Measurements from ENCODE around the gene PADI3. TPM values are rescaled to one million over a fixed set of nuclear protein-coding genes. Genes with fewer than 3 reads are reported as not detected.

Gene PADI3
- polyA plus RNA-seq, 3 donors, result 0.06 to 0.15 (median 0.07) TPM

DNA sequence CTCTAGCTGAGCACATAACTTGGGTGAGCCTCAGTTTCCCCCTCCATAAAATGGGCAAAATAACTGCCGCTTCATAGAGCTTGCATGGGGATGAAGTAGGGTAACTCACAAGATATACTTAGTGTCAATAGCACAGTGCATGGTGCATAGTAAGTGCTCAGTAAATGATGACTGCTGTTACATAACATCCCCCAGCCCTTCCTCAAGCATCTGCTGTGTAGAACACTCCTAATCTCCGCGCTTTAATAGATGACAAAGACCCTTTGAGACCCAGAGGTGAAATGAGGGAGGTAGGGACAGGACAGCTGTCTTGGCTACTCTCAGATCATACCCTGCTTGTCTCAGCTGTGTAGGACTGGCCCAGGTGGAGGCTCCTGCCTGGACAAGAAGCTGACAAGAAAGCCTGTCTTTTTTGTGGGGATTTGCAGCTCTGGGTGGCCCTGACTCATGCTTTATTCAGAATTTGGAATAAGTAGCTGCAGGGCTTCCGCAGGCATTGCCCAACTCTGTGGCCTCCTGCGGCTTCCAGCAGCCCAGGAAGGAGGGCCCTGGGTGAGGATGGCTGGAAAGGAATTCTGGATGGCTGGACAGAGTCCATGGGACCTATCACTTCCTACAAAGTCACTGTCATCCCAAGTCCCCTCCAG is 38.4 kb downstream of the PADI3 start:
- DNase-seq (ENCODE audit: extremely low read depth in 1 of 11, low read depth in 9 of 11, low spot score in 4 of 11), result no peak

DNA sequence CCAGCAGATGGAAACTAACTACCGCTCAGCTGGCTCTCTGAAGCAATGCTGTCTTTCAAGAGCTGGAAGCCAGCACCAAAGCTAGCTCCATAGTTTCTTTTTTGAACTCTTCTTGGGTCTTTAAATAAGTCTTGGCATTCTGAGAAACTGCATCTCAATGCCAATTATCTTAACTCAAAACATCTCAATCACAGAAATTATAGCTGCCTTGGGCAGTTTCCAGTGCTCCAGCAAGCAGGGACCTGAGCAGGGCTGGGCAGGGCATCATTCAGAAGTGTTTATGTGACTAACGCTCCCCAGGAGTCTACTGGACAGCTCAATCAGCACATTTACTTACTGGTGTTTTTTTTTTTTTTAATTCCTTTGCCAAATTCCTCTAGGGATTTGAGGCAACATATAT is 40.8 kb downstream of the PADI3 start:
- no peak for DNase-seq (ENCODE audit: extremely low read depth in 1 of 11, low read depth in 9 of 11, low spot score in 4 of 11)

- no peak for DNase-seq (ENCODE audit: extremely low read depth in 1 of 11, low read depth in 9 of 11, low spot score in 4 of 11)
Observed at GRCh38 chr1:17290553-17290952, 41.7 kb downstream of the PADI3 start.

- DNase-seq (ENCODE audit: extremely low read depth in 1 of 11, low read depth in 9 of 11, low spot score in 4 of 11), result no peak
Observed at GRCh38 chr1:17292299-17293160, 43.6 kb downstream of the PADI3 start.

DNA sequence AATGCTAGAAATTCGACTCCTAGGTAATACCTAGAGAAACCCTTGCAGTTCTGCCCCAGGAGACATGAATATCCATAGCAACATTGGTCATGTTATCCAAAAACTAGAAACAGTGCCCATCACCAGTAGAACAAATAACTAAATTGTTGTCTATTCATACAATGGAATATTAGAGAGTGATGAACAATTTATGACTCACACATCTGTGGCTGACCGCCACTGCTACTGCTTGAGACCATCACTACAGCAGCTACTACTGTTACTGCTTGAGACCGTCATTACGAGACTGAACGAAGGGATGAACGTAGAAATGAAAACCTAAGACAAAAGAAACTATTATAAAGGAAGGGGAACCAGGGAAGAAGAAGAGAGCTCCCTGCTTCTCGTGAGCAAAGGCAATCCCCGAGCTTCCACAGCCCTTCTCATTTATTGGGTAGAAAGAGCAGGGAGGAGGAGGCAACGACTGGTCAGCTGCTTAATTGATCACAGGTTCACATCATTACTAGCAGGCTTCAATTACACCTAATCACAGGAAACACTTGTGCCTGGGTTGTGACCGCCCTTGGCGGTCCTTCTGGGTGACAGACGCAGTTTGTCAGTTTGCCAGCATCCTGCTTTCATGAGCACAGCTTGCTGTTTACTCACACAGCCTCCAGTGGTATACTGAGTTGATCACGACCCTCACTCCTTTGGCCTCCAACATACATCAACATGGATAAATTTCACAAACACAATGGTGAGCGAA is 45.0 kb downstream of the PADI3 start:
- no peak for DNase-seq (ENCODE audit: extremely low read depth in 1 of 11, low read depth in 9 of 11, low spot score in 4 of 11)

- DNase-seq (ENCODE audit: extremely low read depth in 1 of 11, low read depth in 9 of 11, low spot score in 4 of 11), result no peak
Observed at GRCh38 chr1:17295292-17295691, 46.4 kb downstream of the PADI3 start.

DNA sequence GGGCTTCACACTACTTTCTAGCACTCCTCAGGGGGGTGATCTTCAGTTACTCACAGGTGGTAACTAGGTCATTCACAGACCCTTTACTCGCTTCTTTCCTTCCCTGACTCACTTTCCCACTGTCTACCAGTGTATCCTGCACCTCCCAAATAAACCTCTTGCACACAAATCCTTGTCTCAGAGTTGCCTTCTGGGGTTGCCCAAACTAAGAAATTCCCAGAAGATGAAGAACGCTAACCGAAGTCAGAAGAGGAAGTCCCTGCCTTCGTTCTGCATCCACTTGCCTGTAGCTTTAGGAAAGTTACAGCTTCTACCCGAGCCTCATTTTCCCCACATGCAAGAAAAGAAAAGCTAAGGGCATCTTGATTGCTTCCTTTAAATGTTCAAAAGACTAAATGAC is 47.2 kb downstream of the PADI3 start:
- no peak for DNase-seq (ENCODE audit: extremely low read depth in 1 of 11, low read depth in 9 of 11, low spot score in 4 of 11)

- DNase-seq (ENCODE audit: extremely low read depth in 1 of 11, low read depth in 9 of 11, low spot score in 4 of 11), result no peak
Observed at GRCh38 chr1:17297991-17298390, 49.1 kb downstream of the PADI3 start.

- no peak for DNase-seq (ENCODE audit: extremely low read depth in 1 of 11, low read depth in 9 of 11, low spot score in 4 of 11)
Observed at GRCh38 chr1:17301767-17302166, 52.9 kb downstream of the PADI3 start.

GRCh38 chr1:17304151-17304825 is 55.4 kb downstream of the PADI3 start:
- DNase-seq (ENCODE audit: extremely low read depth in 1 of 11, low read depth in 9 of 11, low spot score in 4 of 11), result no peak

DNA sequence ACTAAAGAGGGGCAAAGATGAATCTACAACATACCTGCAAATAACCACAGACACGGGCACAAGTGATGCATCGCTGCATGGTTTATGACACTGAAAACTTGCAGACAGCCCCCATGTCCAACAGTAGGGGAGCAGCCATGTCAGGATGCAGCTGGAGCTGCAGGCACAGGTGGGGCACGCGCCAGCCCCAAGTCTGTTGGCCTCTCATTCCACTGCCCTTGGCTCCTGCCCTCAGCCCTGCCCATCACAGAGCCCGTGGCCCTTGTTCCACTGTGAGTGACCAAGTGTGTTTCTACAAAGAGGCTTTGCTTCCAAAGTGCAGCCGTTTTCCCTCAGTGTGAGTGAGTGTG is 55.9 kb downstream of the PADI3 start:
- DNase-seq (ENCODE audit: extremely low read depth in 1 of 11, low read depth in 9 of 11, low spot score in 4 of 11), result no peak

DNA sequence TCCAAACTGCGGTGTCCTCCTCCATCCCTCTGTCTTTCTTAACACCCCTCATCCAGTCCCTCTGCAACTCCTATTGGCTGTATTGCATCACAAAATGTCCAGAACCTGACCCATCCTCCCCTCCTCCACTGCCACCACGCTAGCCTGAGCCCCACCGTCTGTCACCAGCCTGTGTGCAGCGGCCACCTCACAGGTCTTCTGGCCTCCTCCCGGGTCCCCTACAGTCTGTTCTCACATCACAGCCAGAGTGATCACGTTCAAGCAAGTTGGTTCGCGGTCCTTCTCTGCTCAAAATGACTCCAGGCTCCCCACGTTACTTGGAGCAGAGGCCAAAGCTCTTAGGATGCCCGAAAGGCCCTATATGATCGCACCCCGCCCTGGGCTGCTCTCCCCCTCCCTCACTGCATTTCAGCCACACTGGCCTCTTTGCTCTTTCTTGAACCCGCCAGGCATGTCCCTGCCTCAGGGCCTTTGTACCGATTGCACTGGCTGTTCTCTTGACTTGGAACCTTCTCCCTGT is 56.7 kb downstream of the PADI3 start:
- no peak for DNase-seq (ENCODE audit: extremely low read depth in 1 of 11, low read depth in 9 of 11, low spot score in 4 of 11)

DNA sequence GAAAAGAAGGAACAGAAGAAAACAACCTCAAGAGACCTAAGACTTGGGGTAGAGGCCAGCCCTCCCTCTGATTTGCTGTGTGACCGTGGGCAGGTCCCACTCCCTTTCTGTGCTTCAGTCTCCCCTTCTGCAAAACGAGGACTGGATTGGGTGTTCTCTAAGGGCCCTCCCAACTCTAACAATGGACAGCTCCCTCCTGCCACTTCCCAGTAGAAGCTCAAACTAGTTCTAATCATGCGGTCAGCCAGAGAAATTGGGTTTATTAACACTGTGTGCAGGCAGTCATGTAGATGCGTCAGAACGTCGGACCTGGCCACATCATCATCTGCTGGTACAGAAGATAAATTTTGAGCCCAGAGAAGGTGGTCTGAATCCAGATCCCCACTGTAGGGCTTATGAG is 57.5 kb downstream of the PADI3 start:
- DNase-seq (ENCODE audit: extremely low read depth in 1 of 11, low read depth in 9 of 11, low spot score in 4 of 11), result no peak

GRCh38 chr1:17306921-17307320 is 58.0 kb downstream of the PADI3 start:
- no peak for DNase-seq (ENCODE audit: extremely low read depth in 1 of 11, low read depth in 9 of 11, low spot score in 4 of 11)

DNA sequence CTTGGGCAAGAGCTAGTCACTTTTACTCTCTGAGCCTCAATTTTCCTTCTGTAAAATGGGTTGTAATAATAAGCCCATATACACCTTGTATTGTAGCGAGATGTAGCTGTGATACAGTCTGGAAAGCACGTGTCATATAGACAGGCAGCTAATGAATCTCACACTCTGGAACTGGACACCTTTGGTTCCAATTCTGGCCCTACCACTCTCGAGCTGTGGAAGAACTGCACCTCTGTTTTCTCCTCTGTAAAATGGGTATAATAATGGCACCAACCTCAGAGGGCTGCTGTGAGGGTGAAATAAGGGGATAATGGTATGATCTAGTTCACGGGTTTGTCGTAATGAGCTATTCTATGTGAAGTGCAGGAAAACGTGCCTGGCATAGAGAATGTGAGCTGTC is 58.4 kb downstream of the PADI3 start:
- DNase-seq (ENCODE audit: extremely low read depth in 1 of 11, low read depth in 9 of 11, low spot score in 4 of 11), result no peak

DNA sequence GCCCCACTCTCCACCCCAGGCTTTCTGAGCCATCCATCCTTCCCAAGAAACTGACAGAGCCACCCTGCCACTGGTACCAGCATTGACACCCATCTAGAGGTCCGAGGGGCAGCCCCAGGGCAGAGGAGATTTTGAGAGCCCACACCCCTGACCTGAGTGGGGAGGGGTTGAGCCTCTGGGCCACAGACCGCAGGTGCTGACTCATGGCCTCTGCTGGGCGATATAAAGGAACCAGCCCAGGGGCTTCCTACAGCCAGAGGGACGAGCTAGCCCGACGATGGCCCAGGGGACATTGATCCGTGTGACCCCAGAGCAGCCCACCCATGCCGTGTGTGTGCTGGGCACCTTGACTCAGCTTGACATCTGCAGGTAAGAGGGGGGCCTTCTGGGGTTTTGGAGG is 59.0 kb downstream of the PADI3 start, which contains the start of gene PADI4:
Gene PADI4 (plus strand): TSS at position 252 of the 400 bp plus-strand sequence. CDS start 26 bp downstream, at position 278.
- DNase-seq (ENCODE audit: extremely low read depth in 1 of 11, low read depth in 9 of 11, low spot score in 4 of 11), result no peak

DNA sequence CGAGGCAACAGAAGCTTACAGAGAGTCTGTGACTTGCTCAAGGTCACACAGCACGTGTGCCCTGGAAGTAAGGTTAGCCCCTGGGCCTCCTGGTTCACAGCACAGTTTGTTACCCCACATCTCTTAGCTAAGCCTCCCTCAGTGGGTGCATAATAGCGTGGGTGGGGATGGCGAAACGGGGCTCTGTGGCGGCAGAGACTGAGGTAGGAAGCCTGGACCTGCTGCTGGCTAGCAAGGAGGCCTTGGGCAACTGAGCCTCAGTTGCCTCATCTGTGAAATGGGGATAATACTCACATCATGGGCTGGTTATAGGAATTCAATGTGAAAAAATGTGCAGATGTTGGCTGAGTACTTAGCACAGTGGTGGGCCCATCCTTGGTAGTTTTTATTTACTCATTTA is 59.7 kb downstream of the PADI3 start:
- DNase-seq (ENCODE audit: extremely low read depth in 1 of 11, low read depth in 9 of 11, low spot score in 4 of 11), result no peak

GRCh38 chr1:17309426-17310067 is 60.6 kb downstream of the PADI3 start:
- DNase-seq (ENCODE audit: extremely low read depth in 1 of 11, low read depth in 9 of 11, low spot score in 4 of 11), result no peak
